HUES64 (cell line): Measurements from ENCODE around the gene WWOX.

ENCODE experiments used
- H3K27ac ChIP-seq: 2 replicates; pipeline ENCODE4 v1.7.0; 2013; ENCODE audit warnings: low read depth, low read length, inconsistent platforms
- H3K27me3 ChIP-seq: 2 replicates; pipeline ENCODE4 v1.6.1; 2013; ENCODE audit warnings: mild to moderate bottlenecking, low read length; ENCODE audit not compliant: insufficient read depth
- H3K36me3 ChIP-seq: 2 replicates; pipeline ENCODE4 v1.6.1; 2013; ENCODE audit warnings: mild to moderate bottlenecking, low read length; ENCODE audit not compliant: insufficient read depth
- H3K4me1 ChIP-seq: 2 replicates; pipeline ENCODE4 v1.6.1; 2013; ENCODE audit warnings: mild to moderate bottlenecking, low read length, moderate library complexity; ENCODE audit not compliant: insufficient read depth
- H3K4me3 ChIP-seq: 2 replicates; pipeline ENCODE4 v1.5.1; 2013; ENCODE audit warnings: mild to moderate bottlenecking, low read length, moderate library complexity
- H3K9ac ChIP-seq: 2 replicates; pipeline ENCODE4 v1.6.1; 2013; ENCODE audit warnings: mild to moderate bottlenecking, low read depth, low read length
- H3K9me3 ChIP-seq: 2 replicates; pipeline ENCODE4 v1.6.1; 2013; ENCODE audit warnings: low read depth, low read length; ENCODE audit not compliant: insufficient read depth
- WGBS: fragments of 150-250, 120-280 bp; methylation state at CpG from one replicate; pipeline ENCODE4 v1.1.7; 2013; ENCODE audit warnings: missing lambda C conversion rate; 5-methylcytosine and 5-hydroxymethylcytosine counted together

The WWOX gene

GRCh38 chr16:78326731-78327130, 227.3 kb downstream of the WWOX start:
- H3K4me1 ChIP-seq, result peaks cover 24% of the 10 kb centered on the region
- no peaks in the 10 kb centered on the region for H3K9me3 ChIP-seq
- H3K27me3 ChIP-seq, result no peaks in the 10 kb centered on the region
- H3K27ac ChIP-seq, result no peak overlapping the region
- H3K9ac ChIP-seq, result no peak overlapping the region
- H3K4me3 ChIP-seq, result no peak overlapping the region
- no peaks in the 10 kb centered on the region for H3K36me3 ChIP-seq
- WGBS, result 94% methylated on average over 3 of the region's 3 CpGs

DNA sequence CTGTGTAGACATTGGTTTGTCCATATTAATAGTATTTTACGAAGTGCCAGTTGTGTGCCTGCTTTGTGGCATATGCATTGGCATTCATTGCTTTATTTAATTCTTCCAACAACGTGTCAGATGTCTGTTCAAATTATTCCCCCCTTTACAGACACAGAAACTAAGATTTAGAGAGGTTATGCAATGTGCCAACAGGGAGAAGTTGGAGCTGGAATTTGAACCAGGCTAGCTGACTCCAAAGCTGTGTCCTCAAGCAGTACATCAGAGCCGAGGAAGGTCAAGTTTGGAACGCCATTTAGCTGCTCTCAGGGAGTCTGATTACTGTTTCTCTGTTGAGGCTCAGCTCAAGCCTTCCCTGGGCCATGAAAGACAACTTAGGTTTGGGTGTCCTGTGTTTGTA, 232.3 kb downstream of the WWOX start:
- no peaks in the 10 kb centered on the region for H3K27me3 ChIP-seq

DNA sequence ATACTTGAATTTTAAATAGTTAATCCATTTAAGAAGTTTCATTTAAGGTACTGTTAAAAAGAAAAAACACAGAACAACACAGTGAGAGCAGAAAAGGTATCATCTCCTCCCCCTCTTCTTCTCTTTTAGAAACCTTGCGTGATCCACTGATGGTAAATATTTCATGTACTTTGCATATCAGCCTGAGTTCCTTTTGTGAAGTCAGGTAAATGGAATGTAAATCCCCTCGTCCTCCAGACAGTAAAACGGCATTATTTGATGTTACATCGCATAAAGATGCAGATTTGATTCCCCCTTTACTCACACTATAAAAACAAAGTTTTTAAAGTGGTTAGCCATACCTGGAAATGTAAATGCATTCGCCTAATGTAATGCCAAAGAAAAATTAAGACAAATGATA, 234.4 kb downstream of the WWOX start:
- 74% methylated on average over 5 of the region's 5 CpGs for WGBS
- no peak overlapping the region for H3K27ac ChIP-seq
- no peak overlapping the region for H3K9ac ChIP-seq
- H3K27me3 ChIP-seq, result no peaks in the 10 kb centered on the region
- H3K4me3 ChIP-seq, result no peak overlapping the region
- H3K36me3 ChIP-seq, result no peaks in the 10 kb centered on the region
- peaks cover 5% of the 10 kb centered on the region; the same call in 1 of the 2 replicates for H3K4me1 ChIP-seq
- H3K9me3 ChIP-seq, result no peaks in the 10 kb centered on the region

More for the DNA sequence above, 232.3 kb downstream of the WWOX start:
- Histone ChIP-seq H3K9me3 (no peaks in the 10 kb centered on the region), H3K36me3 (no peaks in the 10 kb centered on the region), H3K27ac (no peak overlapping the region), H3K9ac (no peak overlapping the region), H3K4me1 (peaks cover 5% of the 10 kb centered on the region; the same call in 1 of the 2 replicates), H3K4me3 (no peak overlapping the region)
- 89% methylated on average over 4 of the region's 4 CpGs for WGBS

GRCh38 chr16:78340590-78340989, 241.1 kb downstream of the WWOX start:
- H3K4me3 ChIP-seq, result no peak overlapping the region
- H3K27ac ChIP-seq, result no peak overlapping the region
- WGBS, result 91% methylated on average over 1 of the region's 1 CpG
- no peaks in the 10 kb centered on the region for H3K36me3 ChIP-seq
- H3K27me3 ChIP-seq, result no peaks in the 10 kb centered on the region
- no peaks in the 10 kb centered on the region for H3K9me3 ChIP-seq
- no peak overlapping the region for H3K9ac ChIP-seq
- H3K4me1 ChIP-seq, result no peaks in the 10 kb centered on the region

GRCh38 chr16:78348068-78348467, 248.6 kb downstream of the WWOX start:
- Histone ChIP-seq H3K27ac (no peak overlapping the region), H3K9me3 (no peaks in the 10 kb centered on the region), H3K27me3 (no peaks in the 10 kb centered on the region), H3K4me3 (no peak overlapping the region), H3K36me3 (no peaks in the 10 kb centered on the region), H3K4me1 (no peaks in the 10 kb centered on the region), H3K9ac (no peak overlapping the region)
- 94% methylated on average over 3 of the region's 3 CpGs for WGBS

GRCh38 chr16:78348886-78349285, 249.4 kb downstream of the WWOX start:
- Histone ChIP-seq H3K27ac (no peak overlapping the region), H3K4me3 (no peak overlapping the region), H3K9ac (no peak overlapping the region), H3K27me3 (no peaks in the 10 kb centered on the region), H3K36me3 (no peaks in the 10 kb centered on the region), H3K9me3 (no peaks in the 10 kb centered on the region), H3K4me1 (no peaks in the 10 kb centered on the region)
- WGBS, result 96% methylated on average over 8 of the region's 9 CpGs

GRCh38 chr16:78352184-78352583, 252.7 kb downstream of the WWOX start:
- no peak overlapping the region for H3K27ac ChIP-seq
- no peaks in the 10 kb centered on the region for H3K9me3 ChIP-seq
- no peak overlapping the region for H3K9ac ChIP-seq
- no peaks in the 10 kb centered on the region for H3K4me1 ChIP-seq
- H3K4me3 ChIP-seq, result no peak overlapping the region
- H3K27me3 ChIP-seq, result no peaks in the 10 kb centered on the region
- H3K36me3 ChIP-seq, result no peaks in the 10 kb centered on the region
- WGBS, result 94% methylated on average over 1 of the region's 1 CpG

DNA sequence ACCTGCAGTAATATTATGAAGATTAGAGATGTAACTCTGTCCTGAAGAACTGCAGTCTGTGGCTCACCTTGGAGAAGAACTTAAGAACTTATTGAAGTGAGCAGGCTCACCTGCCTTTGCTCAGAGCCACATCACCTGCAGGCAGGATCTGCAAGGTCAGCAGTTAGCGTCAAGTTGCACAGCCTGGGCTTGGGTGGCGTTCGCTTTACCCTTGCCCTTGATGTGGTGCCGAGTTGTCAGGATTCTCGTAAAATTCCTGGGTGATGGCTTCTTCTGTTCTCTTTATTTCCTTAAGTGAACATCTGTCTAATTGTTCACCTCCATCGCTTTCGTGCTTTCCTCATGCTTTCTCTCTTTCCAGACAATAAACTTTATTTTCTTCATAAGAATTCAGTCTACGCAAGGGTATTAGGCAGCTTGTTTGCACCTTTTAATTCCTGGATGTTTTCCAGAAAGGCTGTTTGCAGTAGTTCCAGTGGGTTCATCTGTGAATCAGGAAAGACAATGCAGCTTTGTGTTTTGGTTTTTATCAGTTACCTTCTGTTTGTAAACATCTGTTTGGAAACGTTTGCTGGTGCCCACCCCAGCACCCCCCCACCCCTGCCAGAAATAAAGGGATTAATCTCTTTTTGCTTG, 254.3 kb downstream of the WWOX start:
- Histone ChIP-seq H3K27ac (no peak overlapping the region), H3K9me3 (no peaks in the 10 kb centered on the region), H3K4me1 (no peaks in the 10 kb centered on the region), H3K4me3 (no peak overlapping the region), H3K36me3 (no peaks in the 10 kb centered on the region), H3K9ac (no peak overlapping the region), H3K27me3 (no peaks in the 10 kb centered on the region)
- 83% methylated on average over 8 of the region's 9 CpGs for WGBS

GRCh38 chr16:78362524-78363135, 263.2 kb downstream of the WWOX start:
- no peaks in the 10 kb centered on the region for H3K9me3 ChIP-seq
- H3K4me1 ChIP-seq, result no peaks in the 10 kb centered on the region
- no peaks in the 10 kb centered on the region for H3K27me3 ChIP-seq
- WGBS, result 95% methylated on average over 5 of the region's 6 CpGs
- H3K27ac ChIP-seq, result no peak overlapping the region
- no peak overlapping the region for H3K4me3 ChIP-seq
- H3K36me3 ChIP-seq, result no peaks in the 10 kb centered on the region
- no peak overlapping the region for H3K9ac ChIP-seq

- no peak overlapping the region for H3K27ac ChIP-seq
- WGBS, result 90% methylated on average over 11 of the region's 12 CpGs
- no peaks in the 10 kb centered on the region for H3K9me3 ChIP-seq
- no peak overlapping the region for H3K4me3 ChIP-seq
- H3K27me3 ChIP-seq, result no peaks in the 10 kb centered on the region
- H3K36me3 ChIP-seq, result no peaks in the 10 kb centered on the region
- no peak overlapping the region for H3K9ac ChIP-seq
- no peaks in the 10 kb centered on the region for H3K4me1 ChIP-seq
Observed at GRCh38 chr16:78363843-78364555, 264.5 kb downstream of the WWOX start.

- no peak overlapping the region for H3K27ac ChIP-seq
- no peak overlapping the region for H3K4me3 ChIP-seq
- H3K36me3 ChIP-seq, result no peaks in the 10 kb centered on the region
- no peaks in the 10 kb centered on the region for H3K4me1 ChIP-seq
- H3K27me3 ChIP-seq, result no peaks in the 10 kb centered on the region
- no peak overlapping the region for H3K9ac ChIP-seq
- H3K9me3 ChIP-seq, result no peaks in the 10 kb centered on the region
- WGBS, result 47% methylated on average over 3 of the region's 3 CpGs
Observed at GRCh38 chr16:78364556-78364880, 265.1 kb downstream of the WWOX start.
